Purkinje cell (primary cell): ENCODE data around the gene ZSWIM1. TPM values are rescaled to one million over a fixed set of nuclear protein-coding genes. Genes with fewer than 3 reads are reported as not detected.

ENCODE experiments used
- polyA plus RNA-seq: library from polyadenylated mRNA; unstranded; fragments of >200 nt; fragmentation: Nextera tagmentation; gene quantifications from 2 replicates; pipeline ENCODE4 v1.2.1, GENCODE V29; 2014

The ZSWIM1 gene
- polyA plus RNA-seq: 1.1 and 2.1 TPM in 2 replicates

DNA sequence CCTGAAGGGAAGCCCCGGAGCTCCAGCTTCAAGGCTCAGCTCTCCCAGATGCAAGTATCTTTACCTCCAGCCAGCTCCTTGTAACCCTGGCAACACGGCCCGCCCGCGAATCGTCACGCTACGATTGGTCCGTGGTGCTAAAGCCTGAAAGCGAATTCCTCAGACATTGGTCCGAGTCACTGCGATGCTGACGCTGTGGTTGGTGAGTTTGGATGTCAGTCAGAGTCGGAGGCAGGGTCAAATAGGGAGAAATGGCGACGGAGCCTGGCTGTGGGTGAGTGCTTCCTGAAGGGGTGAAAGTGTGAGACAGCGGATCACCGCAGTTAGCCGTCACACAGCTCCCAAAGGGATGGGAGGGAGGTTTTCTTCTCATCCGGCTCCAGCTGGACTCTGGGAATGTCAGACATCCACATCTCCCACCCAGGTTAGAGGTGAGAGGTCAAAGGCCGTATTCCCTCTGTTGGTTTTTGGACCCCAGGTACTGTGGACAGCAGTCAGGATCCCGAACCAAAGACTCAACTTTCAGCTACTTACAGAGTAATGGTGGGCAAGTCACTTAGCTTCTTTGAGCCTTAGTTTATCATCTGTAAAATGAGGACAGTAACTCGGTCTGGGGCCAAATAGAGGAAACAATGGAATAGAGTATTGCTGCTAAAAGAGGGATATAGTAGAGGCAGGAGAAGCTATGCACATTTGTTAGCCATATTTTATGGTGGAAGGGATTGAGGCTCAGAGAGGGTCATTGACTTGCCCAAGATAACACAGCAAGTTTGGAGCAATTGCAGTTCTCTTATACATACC, at the start of gene ZSWIM1:
ZSWIM1 (plus strand) TSS at position 240 of the 801 bp plus-strand sequence. CDS start 1,366 bp downstream, outside the sequence.

GRCh38 chr20:45833030-45833882, 47.8 kb upstream of the ZSWIM1 start, which contains the start of gene SNX21:
SNX21 (plus strand) TSS chr20:45833799; CDS start chr20:45833920, 121 bp downstream.

DNA sequence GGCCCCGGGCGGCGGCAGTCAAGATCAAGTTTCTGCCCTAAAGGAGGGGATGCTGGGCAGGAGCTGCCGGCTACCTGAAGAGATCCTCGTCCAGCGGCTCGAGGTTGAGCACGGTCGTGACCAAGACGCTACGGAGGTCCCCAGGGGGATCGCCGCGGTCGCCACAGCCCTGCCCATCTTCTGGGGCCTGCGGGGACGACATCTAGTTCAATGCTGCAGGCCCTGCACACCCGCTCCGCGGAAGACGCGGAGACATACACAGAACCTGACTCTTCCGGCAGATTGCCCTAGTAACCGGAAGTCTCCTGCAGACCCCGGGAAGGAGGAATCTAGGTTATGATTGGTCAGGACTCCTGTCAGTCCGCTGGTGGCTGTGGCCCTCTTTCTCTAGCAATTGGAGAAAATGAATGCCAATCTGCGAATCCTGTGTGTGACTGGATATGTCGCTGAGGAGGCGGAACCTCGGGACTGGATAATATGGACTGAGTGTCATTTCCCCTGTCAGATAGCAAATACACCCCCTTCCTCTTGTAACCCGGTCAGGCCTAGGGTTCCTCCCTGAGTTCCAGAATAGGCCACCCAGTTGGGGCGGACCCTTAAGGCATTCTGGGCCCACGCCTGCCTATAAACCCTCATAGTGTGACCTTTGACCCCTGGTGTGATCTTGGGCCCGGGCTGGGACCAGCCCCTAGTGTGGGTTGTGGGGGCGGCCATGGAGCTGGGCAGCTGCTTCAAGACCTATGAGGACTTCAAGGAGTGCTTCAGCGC, 23.7 kb upstream of the ZSWIM1 start, which contains the start of the genes ACOT8 and ZSWIM3:
ACOT8 (minus strand) TSS at position 279 of the 768 bp plus-strand sequence; CDS start at position 202, 77 bp downstream.
ZSWIM3 (plus strand) TSS at position 501 of the 768 bp plus-strand sequence; CDS start at position 713, 212 bp downstream.

DNA sequence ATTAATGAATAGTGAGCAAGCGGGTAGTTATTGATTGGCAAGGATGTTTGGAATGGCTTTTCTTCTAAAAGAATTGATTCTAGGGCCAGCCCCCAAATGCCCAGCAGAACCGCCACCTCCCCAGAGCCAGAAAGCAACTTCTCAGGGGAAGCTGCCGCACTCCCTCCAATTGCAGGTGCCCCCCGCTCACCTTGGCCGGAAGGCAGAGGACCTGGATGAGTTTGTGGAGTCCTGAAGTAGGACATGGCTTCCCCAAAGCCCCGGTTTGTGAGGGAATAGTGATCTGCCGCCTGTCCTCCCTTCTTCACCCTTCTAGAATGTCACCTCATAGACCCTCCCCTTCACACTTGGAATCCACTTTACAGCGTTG, 6.3 kb downstream of the ZSWIM1 start, which contains the start of gene SPATA25:
SPATA25 (minus strand) TSS at position 277 of the 370 bp plus-strand sequence; CDS start at position 245, 32 bp downstream.

GRCh38 chr20:45890985-45891983, 10.3 kb downstream of the ZSWIM1 start, which contains the start of the genes CTSA and NEURL2:
CTSA (plus strand) TSS chr20:45891335; CDS start chr20:45891569, 234 bp downstream.
NEURL2 (minus strand) TSS chr20:45891208; CDS start chr20:45890991, 217 bp downstream.

DNA sequence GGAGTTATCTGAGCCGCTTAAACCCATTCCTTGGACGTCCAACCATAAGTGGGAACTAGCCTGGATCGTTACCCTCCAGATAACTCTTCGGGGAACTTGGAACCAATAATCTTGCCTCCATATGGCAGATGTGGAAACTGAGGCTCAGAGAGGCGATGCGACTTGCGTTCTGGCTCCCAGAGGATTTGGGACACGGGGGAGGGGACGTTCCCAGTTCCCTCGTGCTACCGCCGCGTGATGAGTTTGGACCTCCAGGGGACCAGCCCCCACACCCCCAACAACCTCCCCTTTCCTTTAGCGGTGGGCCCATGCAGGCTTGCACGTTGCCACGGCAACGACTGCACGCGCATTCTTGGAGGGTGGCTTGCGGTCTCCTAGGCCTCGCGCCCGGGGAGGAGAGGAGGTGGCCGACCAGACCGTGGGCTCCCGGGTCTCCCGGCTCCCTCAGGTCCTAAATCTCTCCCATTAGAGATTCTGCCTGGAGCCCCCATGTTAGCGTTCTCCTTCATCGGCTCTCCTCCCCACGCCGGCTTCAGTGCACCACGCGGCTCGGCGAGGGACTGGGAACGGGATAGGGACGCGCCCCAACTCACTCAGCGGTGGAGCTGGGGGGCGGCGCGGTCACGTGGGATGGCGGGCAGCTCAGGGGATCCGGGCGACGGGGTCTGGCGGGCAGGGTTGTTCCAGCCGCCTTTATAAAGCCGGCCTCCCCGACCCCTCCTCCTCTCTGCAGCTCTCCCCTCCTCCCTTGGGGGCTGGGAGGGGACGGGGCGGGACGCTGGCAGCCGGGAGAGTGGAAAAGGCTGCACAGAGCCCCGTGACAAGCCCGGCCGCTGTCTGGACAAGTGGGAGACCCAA, 30.7 kb downstream of the ZSWIM1 start, which contains the start of gene PLTP:
PLTP (minus strand) TSS at position 670 of the 858 bp plus-strand sequence. CDS start 703 bp downstream, outside the sequence.

Other genes with a start within 250 kb of the ZSWIM1 start
- gene WFDC9, start 249.9 kb upstream of the ZSWIM1 start, polyA plus RNA-seq: not detected in 2 replicates
- gene WFDC11, start 211.0 kb upstream of the ZSWIM1 start, polyA plus RNA-seq: not detected in 2 replicates
- gene WFDC13, start 179.2 kb upstream of the ZSWIM1 start, polyA plus RNA-seq: not detected in 2 replicates
- not detected in 2 replicates for gene WFDC10B, start 176.2 kb upstream of the ZSWIM1 start, polyA plus RNA-seq
- gene SPINT4, start 158.9 kb upstream of the ZSWIM1 start, polyA plus RNA-seq: not detected in 2 replicates
- gene WFDC3, start 89.3 kb upstream of the ZSWIM1 start, polyA plus RNA-seq: 3.9 and 7.5 TPM in 2 replicates
- 13.8 and 27.6 TPM in 2 replicates for gene DNTTIP1, start 89.3 kb upstream of the ZSWIM1 start, polyA plus RNA-seq
- not detected in 2 replicates for gene UBE2C, start 68.6 kb upstream of the ZSWIM1 start, polyA plus RNA-seq
- gene TNNC2, start 53.9 kb upstream of the ZSWIM1 start, polyA plus RNA-seq: 3.8 TPM in 1 of 2 replicates, not detected in the other
- 2.8 and 3.2 TPM in 2 replicates for gene SNX21, start 47.4 kb upstream of the ZSWIM1 start, polyA plus RNA-seq
- gene ACOT8, start 23.8 kb upstream of the ZSWIM1 start, polyA plus RNA-seq: 22.9 and 23.8 TPM in 2 replicates
- 0.11 and 0.56 TPM in 2 replicates for gene ZSWIM3, start 23.6 kb upstream of the ZSWIM1 start, polyA plus RNA-seq
- gene SPATA25, start 6.4 kb downstream of the ZSWIM1 start, polyA plus RNA-seq: not detected in 2 replicates
- 0.50 TPM in 1 of 2 replicates, not detected in the other for gene NEURL2, start 10.0 kb downstream of the ZSWIM1 start, polyA plus RNA-seq
- gene CTSA, start 10.1 kb downstream of the ZSWIM1 start, polyA plus RNA-seq: 44.1 and 45.1 TPM in 2 replicates
- gene PLTP, start 30.9 kb downstream of the ZSWIM1 start, polyA plus RNA-seq: 22.6 and 37.3 TPM in 2 replicates
- gene PCIF1, start 53.5 kb downstream of the ZSWIM1 start, polyA plus RNA-seq: 5.7 and 8.0 TPM in 2 replicates
- gene ZNF335, start 91.0 kb downstream of the ZSWIM1 start, polyA plus RNA-seq: 1.6 and 2.7 TPM in 2 replicates
- not detected in 2 replicates for gene MMP9, start 127.7 kb downstream of the ZSWIM1 start, polyA plus RNA-seq
- 332 and 498 TPM in 2 replicates for gene SLC12A5, start 148.0 kb downstream of the ZSWIM1 start, polyA plus RNA-seq
- gene NCOA5, start 208.7 kb downstream of the ZSWIM1 start, polyA plus RNA-seq: 2.1 and 2.8 TPM in 2 replicates
- 0.47 and 1.5 TPM in 2 replicates for gene CD40, start 237.1 kb downstream of the ZSWIM1 start, polyA plus RNA-seq